Epithelial cell of prostate (primary cell): Measurements from ENCODE around the gene NRTN.

Experiments used
- DNase-seq: peaks from one replicate; pipeline ENCODE4 v3.0.0-alpha.2; 2011; ENCODE audit warnings: low read depth, low spot score
- H3K27ac ChIP-seq: fragments of 450-650 bp; 2 replicates; pipeline ENCODE4 v1.5.1; 2017; ENCODE audit warnings: mild to moderate bottlenecking

NRTN gene

DNA sequence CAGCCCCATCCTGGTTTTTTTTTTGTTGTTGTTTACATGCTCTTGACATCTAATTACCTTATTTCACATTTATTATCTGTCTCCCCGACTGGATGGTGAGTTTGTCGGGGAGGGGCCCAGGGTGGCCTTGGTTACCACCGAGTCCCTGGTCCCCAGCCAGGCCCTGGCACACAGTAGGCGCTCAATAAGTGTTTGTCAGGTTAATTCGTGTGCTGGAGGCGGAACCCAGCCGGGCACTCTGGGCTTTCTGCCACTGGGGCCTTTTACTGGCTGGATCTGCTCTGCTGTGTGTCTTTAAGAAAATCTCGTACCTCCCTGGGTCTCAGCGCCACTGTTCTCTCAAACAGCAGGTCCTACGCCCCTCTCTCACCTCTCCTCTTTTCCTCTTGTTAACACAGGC lies 4.6 kb downstream of the NRTN start:
- H3K27ac ChIP-seq = no peak overlapping the region
- DNase-seq = no peak

DNA sequence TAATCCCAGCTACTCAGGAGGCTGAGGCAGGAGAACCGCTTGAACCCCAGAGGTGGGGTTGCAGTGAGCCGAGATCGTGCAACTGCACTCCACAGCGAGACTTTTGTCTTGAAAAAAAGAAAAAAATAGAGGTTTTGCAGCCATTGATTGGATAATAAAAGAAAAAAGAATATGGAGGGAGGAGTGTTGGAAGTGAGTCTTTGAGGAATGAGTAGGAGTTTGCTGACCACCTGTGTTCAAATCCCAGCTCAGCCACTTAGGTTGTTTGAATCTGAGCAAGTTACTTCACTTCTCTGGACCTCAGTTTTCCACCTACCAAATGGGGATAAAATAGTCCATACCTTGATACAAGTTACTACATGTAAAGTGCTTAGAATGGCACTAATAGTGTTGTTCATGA lies 6.2 kb downstream of the NRTN start:
- no peak overlapping the region for H3K27ac ChIP-seq
- DNase-seq = no peak

DNA sequence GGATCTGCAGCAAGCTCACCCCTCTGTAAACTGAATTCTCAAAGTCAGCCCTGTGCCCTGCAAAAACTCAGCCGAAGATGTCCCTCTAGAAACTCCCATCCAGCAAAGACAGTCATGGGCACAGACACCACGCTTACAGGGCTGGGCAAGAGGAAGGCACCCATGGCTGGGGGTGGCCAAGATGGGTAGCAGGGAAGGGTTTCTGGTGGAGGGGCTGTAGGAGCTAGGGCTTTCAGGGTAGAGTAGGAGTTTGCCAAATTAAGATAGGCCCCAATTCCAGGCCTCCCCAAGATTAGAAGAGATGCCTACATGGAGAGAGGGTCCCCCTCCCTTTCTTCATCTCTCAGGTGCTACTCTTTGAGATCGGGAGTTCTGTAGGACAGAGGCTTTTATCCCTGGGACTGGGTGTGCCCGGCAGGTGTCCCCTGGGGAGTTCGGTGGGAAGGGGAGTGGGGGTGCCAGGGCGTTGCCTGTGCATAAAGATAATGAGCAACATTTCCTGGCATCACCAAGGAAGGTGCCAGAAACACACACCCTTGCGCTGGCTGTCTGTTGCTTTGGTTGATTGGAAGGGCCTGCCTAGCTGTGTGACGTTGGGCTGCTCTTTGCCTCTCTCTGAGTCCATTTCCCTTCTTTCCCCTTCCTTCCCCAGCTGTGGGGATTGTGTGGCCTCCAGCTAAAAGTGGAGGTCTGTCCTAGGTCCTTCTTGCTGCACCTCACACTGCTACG lies 9.4 kb downstream of the NRTN start:
- no peak for DNase-seq
- no peak overlapping the region for H3K27ac ChIP-seq

DNA sequence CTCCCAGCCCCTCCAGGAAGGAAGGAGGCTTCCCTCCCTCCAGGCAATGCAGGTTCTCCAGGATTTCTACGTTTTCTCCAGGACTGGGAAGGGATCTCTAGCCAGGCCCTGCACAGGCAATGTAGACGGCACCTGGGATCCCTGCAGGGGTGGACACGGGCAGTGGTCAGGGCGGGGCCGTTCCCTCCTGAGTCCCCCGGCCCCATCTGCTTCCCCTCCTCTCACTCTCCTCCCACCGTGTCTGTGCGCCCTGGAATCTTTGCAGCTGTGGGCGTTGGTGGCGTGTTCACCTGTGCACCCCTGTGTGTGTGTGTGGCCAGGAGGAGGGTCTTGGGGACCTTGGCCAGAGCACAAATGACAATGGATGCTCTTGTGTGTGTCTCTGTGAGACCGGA lies 10.0 kb downstream of the NRTN start:
- no peak for DNase-seq
- H3K27ac ChIP-seq = no peak overlapping the region

DNA sequence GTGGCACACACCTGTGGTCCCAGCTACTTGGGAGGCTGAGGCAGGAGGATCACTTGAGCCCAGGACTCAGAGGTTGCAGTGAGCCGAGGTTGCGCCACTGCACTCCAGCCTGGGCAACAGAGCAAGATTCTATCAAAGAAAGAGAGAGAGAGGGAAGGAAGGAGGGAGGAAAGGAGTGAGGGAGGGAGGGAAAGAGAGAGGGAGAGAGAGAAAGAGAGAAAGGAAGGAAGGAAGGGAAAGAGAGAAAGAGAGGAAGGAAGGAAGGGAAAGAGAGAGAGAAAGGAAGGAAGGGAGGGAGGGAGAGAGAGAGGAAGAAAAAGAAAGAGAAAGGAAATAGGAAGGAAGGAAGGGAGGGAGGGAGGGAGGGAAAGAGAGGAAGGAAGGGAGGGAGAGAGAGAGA lies 12.4 kb downstream of the NRTN start:
- DNase-seq = no peak
- no peak overlapping the region for H3K27ac ChIP-seq

DNA sequence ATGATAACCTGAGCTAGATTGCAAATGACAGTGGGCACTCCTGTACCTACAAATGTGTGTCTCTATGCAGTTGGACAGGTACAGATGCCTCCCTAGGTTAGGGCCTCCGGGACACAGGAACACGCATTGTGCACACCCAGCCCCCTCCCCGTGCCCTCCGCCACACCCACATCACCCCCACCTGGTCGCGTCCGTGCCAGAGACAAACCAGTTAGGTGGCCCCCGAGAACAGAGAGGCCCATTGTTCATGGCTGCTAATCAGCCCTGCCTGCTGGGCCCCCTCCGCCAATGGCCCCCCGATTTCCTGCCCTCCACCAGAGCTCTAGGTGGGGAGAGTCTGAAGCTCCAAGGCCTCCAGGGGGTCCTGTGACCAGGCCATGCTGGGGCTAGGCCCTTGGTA lies 13.7 kb downstream of the NRTN start:
- no peak overlapping the region for H3K27ac ChIP-seq
- DNase-seq = no peak

DNA sequence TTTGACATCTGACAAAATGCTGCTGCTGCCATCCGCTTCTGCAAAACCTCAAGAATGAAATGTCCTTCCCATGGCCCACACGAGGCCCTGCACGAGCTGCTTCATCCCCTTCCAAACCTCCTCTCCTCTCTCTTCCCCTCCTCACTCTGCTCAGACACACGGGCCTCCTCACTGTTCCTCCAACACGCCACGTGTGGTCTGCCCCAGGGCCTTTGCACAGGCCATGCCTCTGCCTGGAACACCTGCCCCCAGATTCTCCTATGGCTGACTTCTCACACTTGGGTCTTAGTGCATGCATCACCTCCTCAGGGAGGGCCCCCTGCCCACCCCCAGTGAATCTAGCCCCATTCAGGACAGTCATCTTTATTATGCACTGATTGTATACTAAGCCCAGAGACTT lies 15.9 kb downstream of the NRTN start:
- no peak for DNase-seq
- no peak overlapping the region for H3K27ac ChIP-seq

DNA sequence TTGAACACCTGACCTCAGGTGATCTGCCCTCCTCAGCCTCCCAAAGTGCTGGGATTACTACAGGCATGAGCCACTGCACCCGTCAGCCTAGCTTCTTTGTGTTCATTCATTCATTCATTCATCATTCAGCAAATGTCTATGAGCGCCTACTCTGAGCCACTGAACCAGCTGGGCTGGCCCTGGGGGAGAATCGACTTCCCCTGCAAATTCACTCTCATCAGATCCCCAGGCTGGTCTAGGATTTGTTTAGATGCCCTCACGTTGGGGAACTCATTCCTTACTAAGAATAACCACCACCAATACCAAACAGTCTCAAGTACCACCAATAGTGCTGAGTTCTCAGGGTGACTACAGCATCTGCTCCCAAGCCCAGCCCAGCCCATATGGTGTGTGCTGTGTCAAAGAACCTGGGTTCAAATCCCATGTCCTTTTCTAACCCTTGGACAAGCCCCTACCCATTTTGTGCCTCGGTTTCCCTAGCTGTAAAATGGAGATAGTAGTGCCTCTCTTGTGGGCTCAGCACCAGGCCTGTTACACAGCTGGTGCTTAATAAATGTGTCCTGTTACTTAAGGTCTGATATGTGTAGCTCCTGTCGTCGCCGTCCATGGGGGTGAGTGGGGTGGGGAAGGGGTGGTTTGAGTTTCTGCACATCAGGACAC lies 16.8 kb downstream of the NRTN start:
- no peak for DNase-seq

DNA sequence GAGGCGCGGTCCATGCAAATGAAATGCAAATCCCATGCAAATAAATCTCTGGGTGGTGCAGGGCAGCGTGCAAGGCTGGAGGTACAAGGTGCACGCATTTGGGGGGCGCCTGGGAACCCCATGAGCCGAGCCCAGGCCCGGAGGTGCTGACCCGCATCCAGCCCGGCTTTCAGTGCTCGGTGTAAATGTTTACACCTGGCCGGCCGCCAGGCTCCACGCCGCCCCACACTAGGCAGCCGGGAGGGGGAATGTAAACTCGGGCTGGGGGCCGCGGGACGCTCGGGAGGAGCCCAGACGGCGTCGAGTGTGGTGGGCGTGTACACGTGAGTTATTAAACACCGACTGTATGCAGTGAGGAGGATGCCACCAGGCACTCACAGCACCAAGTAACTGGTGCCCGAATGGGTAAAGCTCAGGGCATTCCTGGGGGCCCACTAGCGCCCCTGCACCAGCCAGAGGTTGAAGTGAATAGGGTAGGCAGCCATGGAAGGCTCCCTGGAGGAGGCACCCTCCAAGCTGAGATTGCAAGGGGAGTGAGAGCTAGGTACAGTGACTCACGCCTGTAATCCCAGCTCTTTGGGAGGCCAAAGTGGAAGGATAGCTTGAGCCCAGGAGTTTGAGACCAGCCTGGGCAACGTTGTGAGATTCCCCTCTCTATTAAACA lies 17.4 kb downstream of the NRTN start:
- no peak overlapping the region for H3K27ac ChIP-seq
- no peak for DNase-seq

More for the DNA sequence above, 16.8 kb downstream of the NRTN start:
- no peak overlapping the region for H3K27ac ChIP-seq

DNA sequence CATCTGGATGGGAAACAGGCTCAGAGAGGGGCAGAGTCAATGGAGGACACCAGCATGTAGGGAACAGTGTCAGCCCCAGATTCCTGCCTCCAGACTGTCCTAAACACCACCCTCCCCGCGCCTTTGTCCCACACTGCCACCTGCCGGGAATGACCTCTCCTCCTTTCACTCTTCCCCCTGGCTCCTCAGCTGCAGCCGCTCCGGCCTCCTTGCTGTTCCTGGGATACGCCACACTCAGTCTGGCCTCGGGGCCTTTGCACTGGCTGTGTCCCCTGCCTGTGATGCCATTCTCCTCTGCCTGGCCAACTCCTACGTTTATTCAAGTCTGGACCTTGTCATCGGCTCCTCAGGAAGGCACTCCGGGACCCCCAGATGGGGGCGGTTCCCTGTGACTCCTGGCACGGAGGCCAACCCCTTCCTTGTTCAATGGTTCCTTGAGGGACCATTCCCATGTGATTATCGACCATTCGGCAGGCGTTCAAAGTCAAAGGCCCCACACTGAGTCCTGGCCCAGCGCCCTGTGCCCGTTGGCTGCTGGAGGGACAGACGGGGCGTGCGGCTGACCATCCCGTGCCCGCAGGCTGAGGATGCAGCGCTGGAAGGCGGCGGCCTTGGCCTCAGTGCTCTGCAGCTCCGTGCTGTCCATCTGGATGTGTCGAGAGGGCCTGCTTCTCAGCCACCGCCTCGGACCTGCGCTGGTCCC lies 18.9 kb downstream of the NRTN start:
- H3K27ac ChIP-seq = no peak overlapping the region
- DNase-seq = no peak

DNA sequence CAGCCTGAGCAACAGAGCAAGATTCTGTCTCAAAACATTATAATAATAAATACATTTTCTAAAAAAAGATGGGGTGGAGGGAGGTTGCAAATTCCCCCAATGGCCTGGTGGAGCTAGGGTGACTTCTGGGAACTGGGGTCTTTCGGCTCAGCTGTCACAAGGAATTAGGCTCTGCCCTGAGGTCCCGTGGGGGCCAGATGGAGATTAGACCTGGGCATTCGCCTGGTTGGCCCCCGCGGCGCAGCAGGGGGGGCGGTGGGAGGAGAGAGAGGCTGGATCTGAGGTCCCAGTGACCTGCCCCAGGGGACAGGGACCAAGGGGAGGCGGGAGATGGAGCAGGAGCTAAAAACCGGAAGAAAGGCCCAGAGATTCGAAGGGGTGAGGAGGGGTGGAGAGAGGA lies 19.9 kb downstream of the NRTN start:
- no peak overlapping the region for H3K27ac ChIP-seq
- DNase-seq = no peak

DNA sequence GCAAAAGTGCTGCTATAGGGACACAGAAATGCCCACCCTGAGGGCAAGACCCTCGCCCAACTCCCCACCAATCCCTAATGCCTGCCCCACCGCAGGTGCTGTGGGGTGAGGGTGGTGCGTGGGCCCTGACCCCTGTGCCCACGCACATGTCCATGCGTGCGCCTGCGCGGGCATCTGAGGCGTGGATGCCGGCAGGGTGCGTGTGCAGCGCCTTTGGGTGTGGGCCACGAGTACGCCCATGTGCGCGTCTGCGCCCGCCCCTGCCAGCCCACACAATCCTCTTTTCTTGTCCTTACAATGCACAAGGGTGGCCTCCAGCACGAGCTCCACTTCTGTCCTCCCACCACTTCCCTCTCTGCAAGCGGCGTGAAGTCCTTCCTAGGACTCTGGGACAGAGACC lies 20.3 kb downstream of the NRTN start:
- no peak for DNase-seq
- no peak overlapping the region for H3K27ac ChIP-seq

DNA sequence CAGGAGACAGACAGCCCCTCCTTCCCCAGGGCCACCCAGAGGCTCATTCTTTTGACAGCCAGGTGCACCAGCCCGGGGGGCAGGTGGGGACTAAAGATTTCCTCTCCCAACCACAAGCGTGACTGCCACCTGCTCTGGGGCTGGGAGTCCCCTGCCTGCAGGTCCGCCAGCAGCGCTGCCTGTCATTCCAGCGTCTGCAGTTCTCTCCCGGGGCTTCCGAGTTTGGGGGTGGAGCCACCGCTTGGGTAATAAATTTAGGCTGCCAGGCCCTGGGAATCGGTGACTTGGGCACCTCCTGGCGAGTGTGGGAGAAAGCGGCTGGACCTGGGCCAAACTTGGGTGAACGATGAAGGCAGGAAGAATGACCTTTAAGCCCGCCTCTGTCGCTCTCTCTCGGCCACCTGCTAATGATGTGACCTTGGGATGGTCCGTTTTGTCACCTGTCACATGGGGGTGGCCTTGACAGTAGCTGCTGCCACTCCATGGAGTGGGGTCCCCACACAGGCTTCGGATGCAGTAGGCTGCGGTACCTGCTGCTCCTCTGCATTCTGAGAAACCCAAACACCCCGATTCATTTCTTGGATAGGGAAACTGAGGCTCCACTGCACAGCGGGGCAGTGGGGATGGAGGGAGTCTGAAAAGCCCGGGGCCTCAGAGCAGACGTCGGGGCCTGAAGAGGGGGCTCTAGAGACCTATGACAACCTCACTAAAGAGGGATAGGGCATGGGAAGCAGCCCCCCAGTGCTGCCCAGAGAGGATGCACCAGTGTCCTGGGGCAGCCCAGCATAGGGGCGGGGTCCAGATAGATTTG lies 21.9 kb downstream of the NRTN start:
- DNase-seq = no peak
- no peak overlapping the region for H3K27ac ChIP-seq

DNA sequence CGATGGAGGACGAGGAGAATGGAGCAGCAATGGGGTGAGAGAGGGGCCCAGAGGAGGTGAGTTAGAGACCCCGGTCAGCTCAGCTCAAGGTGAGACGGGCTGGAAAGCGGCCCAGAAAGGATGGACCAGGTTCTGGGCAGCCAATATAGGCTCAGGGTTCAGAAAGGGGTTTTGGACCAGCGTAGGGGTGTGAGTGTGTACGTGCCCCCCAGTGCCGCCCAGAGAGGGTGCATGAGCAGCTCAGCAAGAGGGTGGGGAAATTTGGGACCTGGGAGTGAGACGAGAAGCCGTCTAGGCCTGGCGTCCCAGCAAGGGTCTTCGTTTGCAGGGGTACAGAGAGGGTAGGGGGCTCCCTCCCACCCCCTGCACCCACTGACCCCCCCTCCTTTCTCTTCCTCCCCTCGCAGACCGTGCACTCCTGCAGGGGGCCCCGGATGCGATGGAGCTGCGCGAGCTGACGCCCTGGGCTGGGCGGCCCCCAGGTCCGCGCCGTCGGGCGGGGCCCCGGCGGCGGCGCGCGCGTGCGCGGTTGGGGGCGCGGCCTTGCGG lies 22.5 kb downstream of the NRTN start:
- no peak overlapping the region for H3K27ac ChIP-seq
- no peak for DNase-seq

DNA sequence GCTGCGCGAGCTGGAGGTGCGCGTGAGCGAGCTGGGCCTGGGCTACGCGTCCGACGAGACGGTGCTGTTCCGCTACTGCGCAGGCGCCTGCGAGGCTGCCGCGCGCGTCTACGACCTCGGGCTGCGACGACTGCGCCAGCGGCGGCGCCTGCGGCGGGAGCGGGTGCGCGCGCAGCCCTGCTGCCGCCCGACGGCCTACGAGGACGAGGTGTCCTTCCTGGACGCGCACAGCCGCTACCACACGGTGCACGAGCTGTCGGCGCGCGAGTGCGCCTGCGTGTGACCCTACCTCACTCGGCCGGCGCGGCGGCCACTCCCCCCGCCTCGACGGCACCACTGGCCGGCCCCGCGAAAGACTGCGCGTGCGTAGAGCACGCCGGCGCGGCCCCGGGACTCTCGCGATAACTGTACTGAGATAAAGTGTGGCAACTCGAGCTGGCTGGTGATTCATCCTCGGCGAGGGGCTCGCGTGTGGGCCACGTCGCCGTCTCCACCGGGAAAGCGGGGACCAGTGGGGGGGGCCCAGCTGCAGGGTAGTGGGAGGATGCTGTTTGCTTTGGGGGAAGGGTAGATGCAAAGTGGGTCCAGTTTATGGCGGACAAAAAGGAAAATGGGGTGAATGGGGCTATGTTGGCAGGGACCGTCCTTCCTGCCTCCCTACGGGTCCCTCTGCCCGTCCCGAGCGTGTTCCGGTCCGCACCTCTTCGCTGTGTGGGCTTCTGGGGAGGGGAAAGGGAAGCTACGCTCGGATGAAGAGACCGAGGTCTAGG lies 23.2 kb downstream of the NRTN start:
- no peak for DNase-seq
- no peak overlapping the region for H3K27ac ChIP-seq

DNA sequence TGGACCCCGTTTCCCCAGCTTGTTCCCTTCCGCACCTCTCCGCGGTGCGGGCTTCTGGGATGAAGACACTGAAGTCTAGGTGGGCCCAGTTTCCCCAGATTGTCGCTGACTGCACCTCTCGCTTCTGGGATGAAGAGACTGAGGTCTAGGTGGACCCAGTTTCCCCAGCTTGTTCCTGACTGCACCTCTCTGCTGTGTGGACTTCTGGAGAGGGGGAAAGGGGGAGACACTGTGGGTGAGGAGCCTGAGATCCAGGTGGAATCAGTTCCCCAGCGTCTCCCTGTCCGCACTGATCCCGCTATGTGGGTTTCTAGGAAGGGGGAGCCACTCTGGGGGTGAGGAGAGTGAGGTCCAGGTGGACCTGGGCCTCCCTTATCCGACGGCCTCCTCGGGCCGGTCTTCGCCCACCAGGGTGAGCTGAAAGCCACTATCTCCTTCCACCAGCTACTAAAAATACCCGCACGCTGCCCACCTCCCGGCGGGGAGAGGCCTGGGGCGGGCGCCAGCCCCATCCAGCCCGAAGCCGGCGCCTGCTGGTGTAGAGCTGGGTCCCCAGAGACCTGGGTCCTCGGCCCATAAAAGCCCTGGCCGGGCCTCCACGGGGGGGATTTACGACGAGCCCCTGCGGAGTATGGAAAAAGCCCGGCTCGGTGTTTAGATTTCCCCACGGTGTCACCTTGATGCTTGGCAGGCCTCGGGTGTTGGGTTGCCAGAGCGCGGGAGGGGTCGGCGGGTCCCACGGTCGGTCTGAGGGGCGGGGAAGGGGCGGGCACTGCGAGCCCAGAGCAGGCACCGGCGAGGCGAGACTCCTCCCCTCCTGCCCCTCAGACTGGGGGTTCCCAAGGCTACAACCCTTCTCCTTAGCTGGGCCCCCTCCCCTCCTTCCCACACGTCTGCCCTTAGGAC lies 24.0 kb downstream of the NRTN start:
- H3K27ac ChIP-seq = no peak overlapping the region
- no peak for DNase-seq

DNA sequence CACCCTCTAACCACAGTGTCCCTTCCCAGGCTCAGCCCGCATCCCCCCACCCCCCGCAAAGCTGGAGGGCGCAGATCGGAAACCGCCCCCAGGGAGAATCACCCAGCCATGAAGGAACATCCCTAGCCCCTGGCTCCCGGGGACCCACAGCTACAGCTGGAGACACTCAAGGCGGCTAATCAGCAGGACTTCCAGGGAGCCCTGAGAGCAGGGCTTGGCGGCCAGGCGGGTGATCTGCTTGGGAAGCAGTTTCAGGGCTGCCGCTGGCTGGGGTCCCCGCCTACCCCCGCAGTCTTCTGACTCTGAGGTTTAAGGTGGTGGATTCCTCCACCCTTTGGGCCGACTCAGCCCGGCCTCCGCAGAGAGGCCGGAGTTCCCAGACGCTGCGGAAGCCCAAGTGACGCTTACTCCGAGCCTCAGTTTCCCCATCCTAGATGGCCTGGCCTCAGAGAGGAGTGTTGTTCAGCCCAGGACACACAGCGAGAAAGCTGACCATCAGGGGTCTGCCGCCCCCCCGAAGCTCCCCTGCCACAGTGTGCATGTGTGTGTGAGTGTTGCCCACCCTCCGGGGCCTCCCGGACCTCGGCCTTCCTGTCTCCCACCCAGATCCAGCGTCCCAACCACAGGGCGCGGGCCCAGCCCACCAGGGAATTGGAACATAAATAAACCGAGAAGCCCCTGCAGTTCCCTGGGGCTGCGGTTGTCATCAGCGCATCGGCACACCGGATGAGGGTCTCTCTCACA lies 24.9 kb downstream of the NRTN start:
- no peak overlapping the region for H3K27ac ChIP-seq
- no peak for DNase-seq

DNA sequence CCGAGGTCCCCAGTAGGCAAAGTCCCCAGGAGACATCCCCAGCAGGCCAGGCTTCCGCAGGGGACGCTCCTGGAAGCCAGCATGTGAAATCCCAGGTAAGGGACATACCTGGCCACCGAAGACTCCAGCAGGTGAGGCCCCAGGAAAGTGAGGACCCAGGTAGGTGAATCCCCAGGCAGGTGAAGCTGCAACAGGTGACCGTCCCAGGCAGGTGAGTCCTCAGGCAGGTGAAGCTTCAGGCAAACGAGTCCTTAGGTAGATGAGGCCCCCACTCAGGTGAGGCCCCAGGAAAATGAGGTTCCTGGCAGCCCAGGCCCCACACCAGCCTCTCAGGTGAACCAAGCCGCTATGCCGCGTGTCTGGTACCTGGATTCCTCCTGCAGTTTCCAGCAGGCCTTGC lies 26.3 kb downstream of the NRTN start:
- DNase-seq = no peak

More for the DNA sequence above, 26.3 kb downstream of the NRTN start:
- H3K27ac ChIP-seq = no peak overlapping the region
